HepG2 (cell line): ENCODE data around the gene ULK3. TPM values are rescaled to one million over a fixed set of nuclear protein-coding genes. Genes with fewer than 3 reads are reported as not detected.

Source experiments
- ATF4 ChIP-seq, 2 experiments: fragments of 450-650 bp in 1 of 2; sonication (generic) in 1 of 2; formaldehyde crosslinking; IDR thresholded peaks; 2 replicates each; pipeline versions ENCODE4 v1.5.0 to v1.8.0; 2020 to 2022; ENCODE audit warnings: mild to moderate bottlenecking in 1 of 2, missing genetic modification reagents in 1 of 2
- HOMEZ ChIP-seq: IDR thresholded peaks from 2 replicates; pipeline ENCODE4 v1.6.1; 2016; ENCODE audit warnings: low read depth
- KDM4B ChIP-seq: sonication (generic); formaldehyde crosslinking; IDR thresholded peaks from 2 replicates; pipeline ENCODE4 v1.4.0; 2020; ENCODE audit warnings: missing genetic modification reagents
- NCOR1 ChIP-seq: fragments of 200-600 bp; sonication (generic); IDR thresholded peaks from 2 replicates; pipeline ENCODE4 v1.7.0; 2017; ENCODE audit warnings: antibody characterized with exemption, low read length, borderline replicate concordance
- SMAD3 ChIP-seq: sonication (generic); formaldehyde crosslinking; IDR thresholded peaks from 2 replicates; pipeline ENCODE4 v1.4.0; 2020; ENCODE audit warnings: missing genetic modification reagents
- ZNF121 ChIP-seq: sonication (generic); formaldehyde crosslinking; IDR thresholded peaks from 2 replicates; pipeline ENCODE4 v1.5.0; 2020; ENCODE audit warnings: mild to moderate bottlenecking, missing genetic modification reagents
- ZNF138 ChIP-seq: sonication (generic); formaldehyde crosslinking; IDR thresholded peaks from 2 replicates; pipeline ENCODE4 v1.5.0; 2020; ENCODE audit warnings: mild to moderate bottlenecking, low read depth, missing genetic modification reagents
- ZNF605 ChIP-seq: sonication (generic); formaldehyde crosslinking; IDR thresholded peaks from 2 replicates; pipeline ENCODE4 v1.8.0; 2022; ENCODE audit warnings: mild to moderate bottlenecking, missing genetic modification reagents
- ZNF749 ChIP-seq: sonication (generic); formaldehyde crosslinking; IDR thresholded peaks from 2 replicates; pipeline ENCODE4 v1.8.0; 2022; ENCODE audit warnings: mild to moderate bottlenecking, missing genetic modification reagents, moderate library complexity, borderline replicate concordance
- polyA plus RNA-seq, 8 experiments: library from polyadenylated mRNA; depleted of rRNA in 3 of 8; stranded (reverse) in 7 of 8; unstranded in 1 of 8; fragments of >200 nt; fragmentation: Illumina TruSeq in 4 of 8; extraction: Trizol in 4 of 8; gene quantifications; 2 replicates each; pipeline versions ENCODE4 v1.2.1 to v1.2.3, GENCODE V29; 2011 to 2016; ENCODE audit warnings: low read depth in 4 of 8, missing spikeins in 1 of 8, mixed read lengths in 1 of 8; ENCODE audit not compliant: insufficient read depth in 1 of 8
- total RNA-seq, 5 experiments: library from RNA; depleted of rRNA; stranded (reverse); fragments of >200 nt; fragmentation: Illumina TruSeq; extraction: Trizol; gene quantifications; 2 replicates each; pipeline ENCODE4 v1.2.3, GENCODE V29; 2016; ENCODE audit warnings: low read depth in 1 of 5
- TF ChIP-seq, protein P1 (sequence below): sonication (generic); formaldehyde crosslinking; IDR thresholded peaks from 2 replicates; pipeline ENCODE4 v1.4.0; 2020; ENCODE audit warnings: missing genetic modification reagents
- TF ChIP-seq, protein P2 (sequence below): sonication (generic); formaldehyde crosslinking; IDR thresholded peaks from 2 replicates; pipeline ENCODE4 v1.8.0; 2022; ENCODE audit warnings: mild to moderate bottlenecking, missing genetic modification reagents, moderate library complexity

Gene ULK3
- total and polyA plus RNA-seq, 2 of the 13 experiments (the other 11 are each of a cell fraction or from before 2014, with no cell fraction given) = 15.2 to 23.7 TPM

DNA sequence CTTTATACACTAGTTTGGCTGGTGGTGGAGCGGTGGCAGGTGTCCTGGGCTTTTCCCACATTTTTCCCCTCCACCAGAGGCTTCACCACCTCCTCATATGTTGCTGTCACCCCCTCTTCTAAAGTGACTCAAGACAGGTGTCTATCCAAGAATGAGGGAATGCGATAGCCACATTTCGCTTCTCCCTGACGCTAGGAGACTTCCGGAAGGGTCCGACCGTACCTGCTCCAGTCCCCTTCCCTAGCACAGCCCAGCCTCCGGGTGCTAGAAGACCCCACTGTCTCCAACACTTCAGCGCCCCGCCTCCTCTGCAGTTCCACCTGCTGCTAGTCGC, 29.7 kb upstream of the ULK3 start (continued):
- no peak for TF ChIP-seq HOMEZ (CRISPR knock-in tag)
- no peak for TF ChIP-seq NCOR1
- no peak for TF ChIP-seq SMAD3
- no peak for TF ChIP-seq ZNF749 (CRISPR knock-in tag)
- no peak for TF ChIP-seq ZNF138 (CRISPR knock-in tag)
- TF ChIP-seq ATF4 (CRISPR knock-in tag; IDR thresholded peaks at IDR 0.05) = no peak
- TF ChIP-seq, protein P1, sequence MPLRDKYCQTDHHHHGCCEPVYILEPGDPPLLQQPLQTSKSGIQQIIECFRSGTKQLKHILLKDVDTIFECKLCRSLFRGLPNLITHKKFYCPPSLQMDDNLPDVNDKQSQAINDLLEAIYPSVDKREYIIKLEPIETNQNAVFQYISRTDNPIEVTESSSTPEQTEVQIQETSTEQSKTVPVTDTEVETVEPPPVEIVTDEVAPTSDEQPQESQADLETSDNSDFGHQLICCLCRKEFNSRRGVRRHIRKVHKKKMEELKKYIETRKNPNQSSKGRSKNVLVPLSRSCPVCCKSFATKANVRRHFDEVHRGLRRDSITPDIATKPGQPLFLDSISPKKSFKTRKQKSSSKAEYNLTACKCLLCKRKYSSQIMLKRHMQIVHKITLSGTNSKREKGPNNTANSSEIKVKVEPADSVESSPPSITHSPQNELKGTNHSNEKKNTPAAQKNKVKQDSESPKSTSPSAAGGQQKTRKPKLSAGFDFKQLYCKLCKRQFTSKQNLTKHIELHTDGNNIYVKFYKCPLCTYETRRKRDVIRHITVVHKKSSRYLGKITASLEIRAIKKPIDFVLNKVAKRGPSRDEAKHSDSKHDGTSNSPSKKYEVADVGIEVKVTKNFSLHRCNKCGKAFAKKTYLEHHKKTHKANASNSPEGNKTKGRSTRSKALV (CRISPR knock-in tag) = no peak
- no peak for TF ChIP-seq KDM4B (CRISPR knock-in tag)
- TF ChIP-seq ZNF121 (CRISPR knock-in tag) = no peak
- TF ChIP-seq, protein P2, sequence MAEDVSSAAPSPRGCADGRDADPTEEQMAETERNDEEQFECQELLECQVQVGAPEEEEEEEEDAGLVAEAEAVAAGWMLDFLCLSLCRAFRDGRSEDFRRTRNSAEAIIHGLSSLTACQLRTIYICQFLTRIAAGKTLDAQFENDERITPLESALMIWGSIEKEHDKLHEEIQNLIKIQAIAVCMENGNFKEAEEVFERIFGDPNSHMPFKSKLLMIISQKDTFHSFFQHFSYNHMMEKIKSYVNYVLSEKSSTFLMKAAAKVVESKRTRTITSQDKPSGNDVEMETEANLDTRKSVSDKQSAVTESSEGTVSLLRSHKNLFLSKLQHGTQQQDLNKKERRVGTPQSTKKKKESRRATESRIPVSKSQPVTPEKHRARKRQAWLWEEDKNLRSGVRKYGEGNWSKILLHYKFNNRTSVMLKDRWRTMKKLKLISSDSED (CRISPR knock-in tag) = no peak
- TF ChIP-seq ZNF605 (CRISPR knock-in tag) = 0 out of 2 replicates have a peak, but pooled peaks have one; percentile 22
- TF ChIP-seq, all 625 proteins: peak for 20
